Coronary artery (tissue), 2 donors: Measurements from ENCODE around the gene ANKRD10.

Experiments used
- DNase-seq: peaks from one replicate; pipeline ENCODE4 v3.0.0-alpha.2; 2017; ENCODE audit warnings: low spot score
- H3K27ac ChIP-seq, 2 donors: fragments of 200-600 bp; sonication (generic); one replicate each; pipeline ENCODE4 v1.5.1; 2016 to 2019
- H3K4me3 ChIP-seq: fragments of 200-600 bp; sonication (generic); 2 replicates; pipeline ENCODE4 v1.5.1; 2016; ENCODE audit warnings: mild to moderate bottlenecking, moderate library complexity
- CTCF ChIP-seq: fragments of 200-600 bp; sonication (generic); IDR thresholded peaks from one replicate; pipeline ENCODE4 v1.5.1; 2019; ENCODE audit warnings: antibody characterized with exemption

The ANKRD10 gene

GRCh38 chr13:110920038-110920437 lies 5.2 kb upstream of the ANKRD10 start:
- no peak for DNase-seq
- Histone ChIP-seq H3K27ac (no peak overlapping the region), H3K4me3 (no peak overlapping the region)
- no peak for TF ChIP-seq CTCF

- DNase-seq = no peak
These were observed 1.7 kb upstream of the ANKRD10 start for GRCh38 chr13:110916301-110917142.

GRCh38 chr13:110915874-110916206 lies 971 bp upstream of the ANKRD10 start:
- H3K4me3 ChIP-seq = peak overlapping the region; percentile 95
- DNase-seq = no peak
- no peak for TF ChIP-seq CTCF
- H3K27ac ChIP-seq = peak overlapping the region; percentile 99

More at GRCh38 chr13:110916301-110917142, 1.7 kb upstream of the ANKRD10 start:
- TF ChIP-seq CTCF = no peak
- peak overlapping the region; percentile 95 for H3K4me3 ChIP-seq
- peak overlapping the region; percentile 99 for H3K27ac ChIP-seq

GRCh38 chr13:110914331-110915056 lies 375 bp downstream of the ANKRD10 start:
- Histone ChIP-seq H3K27ac (peak overlapping the region; percentile 99), H3K4me3 (peak overlapping the region; percentile 95)
- TF ChIP-seq CTCF = no peak
- DNase-seq = peak; percentile 88

GRCh38 chr13:110914081-110914330 lies 863 bp downstream of the ANKRD10 start:
- peak overlapping the region; percentile 99 for H3K27ac ChIP-seq
- H3K4me3 ChIP-seq = peak overlapping the region; percentile 95
- DNase-seq = no peak
- no peak for TF ChIP-seq CTCF

- DNase-seq = no peak
- H3K27ac ChIP-seq = peak overlapping the region; percentile 99
- TF ChIP-seq CTCF = no peak
- peak overlapping the region; percentile 95 for H3K4me3 ChIP-seq
These were observed 1.4 kb downstream of the ANKRD10 start for GRCh38 chr13:110913322-110914080.
